GM20431 (cell line): ENCODE results near the gene ARHGEF12.

ENCODE experiments used
- in situ Hi-C: fragments of 300-500 bp; cut with MseI, MboI; formaldehyde crosslinking; loops from one replicate; pipeline ENCODE4 v1.15.0; 2020; ENCODE audit warnings: low sequenced_read_pairs; ENCODE audit not compliant: unreplicated experiment

The ARHGEF12 gene

GRCh38 chr11:120524536-120525085, 188.4 kb downstream of the ARHGEF12 start:
- in situ Hi-C loops: loop anchor here (25.0 kb wide), 1 partner anchor 588 kb away; the partner anchor contains the start of gene TECTA

- in situ Hi-C loops: no loop called here
Observed at GRCh38 chr11:120525261-120526171, 189.3 kb downstream of the ARHGEF12 start.

GRCh38 chr11:120526241-120526640, 190.0 kb downstream of the ARHGEF12 start:
- in situ Hi-C loops: no loop called here

GRCh38 chr11:120527111-120527761, 191.0 kb downstream of the ARHGEF12 start:
- in situ Hi-C loops: no loop called here

- in situ Hi-C loops: no loop called here
Observed at GRCh38 chr11:120528749-120529148, 192.5 kb downstream of the ARHGEF12 start.

- in situ Hi-C loops: no loop called here
Observed at GRCh38 chr11:120529214-120529613, 193.0 kb downstream of the ARHGEF12 start.

GRCh38 chr11:120529911-120530310, 193.7 kb downstream of the ARHGEF12 start:
- in situ Hi-C loops: no loop called here

GRCh38 chr11:120532082-120532831, 196.0 kb downstream of the ARHGEF12 start:
- in situ Hi-C loops: no loop called here

GRCh38 chr11:120532832-120533196, 196.6 kb downstream of the ARHGEF12 start:
- in situ Hi-C loops: no loop called here

- in situ Hi-C loops: no loop called here
Observed at GRCh38 chr11:120536091-120536796, 200.0 kb downstream of the ARHGEF12 start.

- in situ Hi-C loops: no loop called here
Observed at GRCh38 chr11:120536797-120537169, 200.6 kb downstream of the ARHGEF12 start.

GRCh38 chr11:120537996-120538395, 201.8 kb downstream of the ARHGEF12 start:
- in situ Hi-C loops: no loop called here

- in situ Hi-C loops: no loop called here
Observed at GRCh38 chr11:120538707-120539106, 202.5 kb downstream of the ARHGEF12 start.
